LNCAP (cell line): ENCODE measurements around the gene TM4SF18.

Source experiments
- TF ChIP-seq, protein P1 (sequence below): fragments of 450-650 bp; IDR thresholded peaks from 2 replicates; pipeline ENCODE4 v1.5.1; 2017; ENCODE audit warnings: mild to moderate bottlenecking

Gene TM4SF18

DNA sequence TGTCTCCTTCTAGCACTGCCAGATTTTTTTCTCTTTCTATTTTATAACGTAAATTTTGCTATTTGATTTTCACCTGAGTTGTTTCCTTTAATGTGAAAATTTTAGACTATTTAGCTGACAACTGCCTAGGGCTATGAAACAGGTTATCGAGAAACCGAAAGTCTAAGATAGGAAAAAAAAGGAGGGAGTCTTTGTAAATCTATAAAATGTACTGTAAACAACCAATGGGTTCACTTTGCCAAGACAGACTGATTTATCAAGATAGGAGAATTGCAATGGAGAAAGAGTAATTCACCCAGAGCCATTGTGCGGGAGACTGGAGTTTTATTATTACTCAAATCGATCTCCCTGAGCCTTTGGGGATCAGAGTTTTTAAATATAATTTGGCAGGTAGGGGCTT is 50.0 kb downstream of the TM4SF18 start:
- TF ChIP-seq, protein P1, sequence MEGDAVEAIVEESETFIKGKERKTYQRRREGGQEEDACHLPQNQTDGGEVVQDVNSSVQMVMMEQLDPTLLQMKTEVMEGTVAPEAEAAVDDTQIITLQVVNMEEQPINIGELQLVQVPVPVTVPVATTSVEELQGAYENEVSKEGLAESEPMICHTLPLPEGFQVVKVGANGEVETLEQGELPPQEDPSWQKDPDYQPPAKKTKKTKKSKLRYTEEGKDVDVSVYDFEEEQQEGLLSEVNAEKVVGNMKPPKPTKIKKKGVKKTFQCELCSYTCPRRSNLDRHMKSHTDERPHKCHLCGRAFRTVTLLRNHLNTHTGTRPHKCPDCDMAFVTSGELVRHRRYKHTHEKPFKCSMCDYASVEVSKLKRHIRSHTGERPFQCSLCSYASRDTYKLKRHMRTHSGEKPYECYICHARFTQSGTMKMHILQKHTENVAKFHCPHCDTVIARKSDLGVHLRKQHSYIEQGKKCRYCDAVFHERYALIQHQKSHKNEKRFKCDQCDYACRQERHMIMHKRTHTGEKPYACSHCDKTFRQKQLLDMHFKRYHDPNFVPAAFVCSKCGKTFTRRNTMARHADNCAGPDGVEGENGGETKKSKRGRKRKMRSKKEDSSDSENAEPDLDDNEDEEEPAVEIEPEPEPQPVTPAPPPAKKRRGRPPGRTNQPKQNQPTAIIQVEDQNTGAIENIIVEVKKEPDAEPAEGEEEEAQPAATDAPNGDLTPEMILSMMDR: no peak

DNA sequence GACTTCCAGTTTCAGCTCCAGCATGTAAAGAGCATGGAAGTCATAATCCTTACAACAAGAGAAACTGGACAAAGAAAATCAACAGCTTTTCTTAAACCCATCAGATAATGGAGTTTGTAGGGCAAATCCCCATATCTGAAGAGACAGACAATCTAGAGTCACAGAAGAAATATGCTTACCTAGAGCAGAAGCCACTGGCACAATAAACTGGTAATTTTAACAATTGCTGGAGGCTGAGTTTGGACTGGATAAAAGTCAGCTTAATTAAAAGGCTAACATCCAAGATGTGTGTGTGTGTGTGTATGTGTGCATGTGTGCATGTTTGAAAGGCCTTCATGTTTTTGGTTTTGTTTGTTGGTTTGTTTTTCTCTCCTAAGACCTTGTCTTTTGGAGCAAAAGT is 50.6 kb downstream of the TM4SF18 start:
- TF ChIP-seq, protein P1: no peak

DNA sequence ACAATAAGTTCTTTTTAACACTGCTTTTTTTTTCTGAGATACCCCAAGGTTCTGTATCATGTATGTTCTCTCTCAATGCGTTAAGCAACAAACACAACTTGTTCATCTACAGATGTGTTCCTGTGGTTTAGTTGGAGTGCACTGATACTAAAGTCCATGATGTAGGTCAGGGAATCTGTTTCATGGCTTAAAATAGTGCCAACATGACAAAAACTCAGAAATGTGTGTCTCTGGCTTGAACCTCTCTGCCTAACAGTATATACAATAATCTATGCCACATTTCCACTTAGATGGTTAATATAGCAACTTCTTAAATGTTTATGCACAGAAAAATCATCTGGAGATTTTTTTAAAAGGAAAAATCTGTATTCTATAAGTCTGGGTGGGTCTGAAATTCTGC is 51.1 kb downstream of the TM4SF18 start:
- TF ChIP-seq, protein P1: no peak

DNA sequence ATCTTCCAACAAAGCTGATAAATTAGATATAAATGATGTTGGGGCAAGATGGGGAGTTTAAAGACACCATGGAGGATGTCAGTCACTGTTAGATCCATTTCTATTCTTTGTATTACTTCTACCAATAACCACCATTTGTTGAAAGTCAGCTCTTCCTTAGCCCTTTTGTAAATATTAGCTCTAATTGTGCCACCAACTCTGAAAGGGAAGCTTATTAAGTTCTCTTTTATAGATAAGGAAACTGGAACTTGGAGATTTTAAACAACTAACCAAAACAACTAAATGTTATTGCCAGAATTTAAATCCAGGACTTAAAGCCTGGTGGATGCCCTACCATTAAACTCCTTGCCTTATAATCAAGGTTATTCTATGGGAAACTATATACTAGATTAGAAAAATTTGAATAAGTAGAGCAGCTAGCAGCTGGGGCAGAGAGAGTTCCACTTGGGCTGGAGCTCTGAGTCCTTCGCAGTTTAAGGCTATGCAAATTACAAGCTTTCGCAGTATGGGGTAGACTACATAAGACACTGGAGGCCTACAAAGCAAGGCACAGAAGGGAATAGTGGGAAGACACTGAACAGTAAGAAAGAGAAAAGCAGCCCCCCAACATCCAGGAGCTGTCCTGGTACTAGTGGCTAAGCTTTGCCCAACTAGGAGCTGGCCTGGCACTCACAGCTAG is 52.6 kb downstream of the TM4SF18 start:
- TF ChIP-seq, protein P1: no peak

DNA sequence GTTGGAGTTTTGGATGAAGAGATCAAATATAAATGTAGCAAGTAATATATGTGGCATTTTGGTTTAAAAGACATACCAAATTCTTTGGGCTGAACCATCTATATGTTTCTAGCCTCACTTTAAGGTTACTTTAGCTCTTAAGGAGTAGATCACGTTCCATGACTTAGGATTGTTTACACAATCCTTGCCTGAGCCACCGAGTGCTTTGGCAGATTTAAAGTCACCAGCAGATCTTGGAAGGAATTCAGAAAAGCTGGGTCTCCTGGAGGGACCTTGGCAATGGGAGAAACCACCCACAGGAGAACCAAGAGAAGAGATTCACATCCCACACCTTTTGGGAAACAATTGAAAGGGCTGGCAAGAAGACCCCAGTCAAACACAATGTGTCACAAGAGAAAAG is 54.5 kb downstream of the TM4SF18 start:
- TF ChIP-seq, protein P1: no peak

DNA sequence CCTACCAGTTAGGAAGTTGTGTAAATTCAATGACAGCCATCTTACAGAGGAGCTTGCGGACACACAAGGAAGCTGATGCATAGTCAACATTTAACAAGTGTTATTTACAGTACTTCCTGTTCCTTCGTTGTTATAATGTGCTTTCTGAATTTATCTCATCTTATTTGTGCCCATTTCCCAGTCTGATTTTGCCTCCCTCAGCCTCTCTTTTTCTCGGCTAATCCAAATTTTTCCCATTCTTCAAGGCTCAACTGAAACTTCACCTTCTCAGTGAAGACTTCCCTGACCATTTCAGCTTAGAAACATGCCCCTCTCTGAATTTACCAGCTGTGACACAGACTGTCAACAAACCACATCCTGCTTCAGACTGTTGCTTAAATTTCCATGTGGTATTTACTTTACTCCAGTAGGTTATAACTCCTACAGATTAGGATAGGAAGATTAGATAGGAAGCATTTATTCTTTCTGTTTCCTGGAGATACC is 56.1 kb downstream of the TM4SF18 start:
- TF ChIP-seq, protein P1: no peak

DNA sequence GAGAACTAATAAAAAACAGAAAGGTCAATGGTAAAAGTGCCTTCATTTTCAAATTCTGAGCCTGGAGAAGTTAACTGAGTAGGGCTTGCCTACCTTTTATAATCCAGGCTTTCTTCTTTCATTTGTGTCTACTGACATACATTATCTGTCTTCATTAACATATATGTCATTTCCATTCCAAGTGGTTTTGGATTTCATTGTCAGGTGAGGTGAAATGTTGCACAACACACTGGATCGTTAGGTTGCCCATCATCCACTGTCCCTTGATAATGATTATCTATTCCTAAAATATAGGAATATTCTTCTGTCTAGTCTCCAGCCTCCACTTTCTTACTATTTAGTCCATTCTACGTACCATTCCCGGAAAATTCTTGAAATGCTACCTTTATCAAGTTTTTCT is 56.8 kb downstream of the TM4SF18 start:
- TF ChIP-seq, protein P1: no peak

DNA sequence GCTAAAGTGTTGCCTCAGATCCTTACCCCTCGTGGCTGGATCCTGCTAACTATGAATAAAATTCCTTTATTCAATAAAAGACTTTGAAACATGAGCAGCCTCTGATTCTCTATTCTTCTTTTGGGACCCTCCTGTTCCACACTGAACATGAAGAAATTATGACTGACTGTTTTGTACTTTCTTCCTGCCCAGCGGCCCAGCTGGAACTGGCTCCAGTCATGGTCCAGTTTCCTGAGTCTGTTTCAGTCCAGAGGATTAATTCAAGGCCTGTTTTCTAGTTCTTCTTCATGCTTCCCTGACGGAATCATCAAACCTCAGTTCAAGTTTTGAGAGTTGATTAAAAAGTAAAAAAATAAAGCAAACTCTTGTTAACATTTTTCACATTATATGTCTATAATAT is 59.2 kb downstream of the TM4SF18 start:
- TF ChIP-seq, protein P1: no peak
